OCI-LY1 (cell line): ENCODE measurements around the gene RECQL5.

Source experiments
- EZH2 ChIP-seq: fragments of 200-600 bp; sonication (generic), shearing (Covaris generic); IDR thresholded peaks from 2 replicates; pipeline ENCODE4 v1.8.0; 2017; ENCODE audit warnings: borderline replicate concordance, mixed run types, mild to moderate bottlenecking, antibody characterized with exemption, low read length, moderate library complexity, mixed read lengths
- TF ChIP-seq, protein P1 (sequence below): fragments of 200-600 bp; sonication (generic), shearing (Covaris generic); IDR thresholded peaks from 2 replicates; pipeline ENCODE4 v1.5.1; 2017; ENCODE audit warnings: mild to moderate bottlenecking, antibody characterized with exemption, low read length, moderate library complexity, mixed read lengths

DNA sequence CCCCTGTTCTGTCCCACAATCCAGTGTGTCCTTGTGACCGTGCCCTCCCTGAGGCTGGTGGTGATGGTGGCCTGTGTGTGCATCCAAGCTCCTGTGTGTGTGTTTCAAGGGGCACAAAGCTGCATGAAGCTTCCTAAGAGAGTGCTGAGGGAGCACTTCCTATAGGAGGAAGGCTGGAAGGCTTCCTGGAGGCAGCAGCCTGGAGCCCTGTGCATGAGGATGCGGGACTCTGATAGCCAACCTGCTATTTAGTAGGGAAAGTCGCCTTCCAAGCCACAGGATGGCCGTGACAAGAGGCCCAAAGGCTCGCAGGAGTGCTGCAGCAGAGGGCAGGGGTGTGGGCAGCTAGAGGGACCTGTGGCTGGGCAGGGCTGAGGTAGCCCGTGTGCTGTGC, 71.0 kb downstream of the RECQL5 start:
- TF ChIP-seq, protein P1, sequence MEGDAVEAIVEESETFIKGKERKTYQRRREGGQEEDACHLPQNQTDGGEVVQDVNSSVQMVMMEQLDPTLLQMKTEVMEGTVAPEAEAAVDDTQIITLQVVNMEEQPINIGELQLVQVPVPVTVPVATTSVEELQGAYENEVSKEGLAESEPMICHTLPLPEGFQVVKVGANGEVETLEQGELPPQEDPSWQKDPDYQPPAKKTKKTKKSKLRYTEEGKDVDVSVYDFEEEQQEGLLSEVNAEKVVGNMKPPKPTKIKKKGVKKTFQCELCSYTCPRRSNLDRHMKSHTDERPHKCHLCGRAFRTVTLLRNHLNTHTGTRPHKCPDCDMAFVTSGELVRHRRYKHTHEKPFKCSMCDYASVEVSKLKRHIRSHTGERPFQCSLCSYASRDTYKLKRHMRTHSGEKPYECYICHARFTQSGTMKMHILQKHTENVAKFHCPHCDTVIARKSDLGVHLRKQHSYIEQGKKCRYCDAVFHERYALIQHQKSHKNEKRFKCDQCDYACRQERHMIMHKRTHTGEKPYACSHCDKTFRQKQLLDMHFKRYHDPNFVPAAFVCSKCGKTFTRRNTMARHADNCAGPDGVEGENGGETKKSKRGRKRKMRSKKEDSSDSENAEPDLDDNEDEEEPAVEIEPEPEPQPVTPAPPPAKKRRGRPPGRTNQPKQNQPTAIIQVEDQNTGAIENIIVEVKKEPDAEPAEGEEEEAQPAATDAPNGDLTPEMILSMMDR: no peak
- no peak for TF ChIP-seq EZH2
